DOHH2 (cell line): ENCODE measurements around the gene ABHD16B.
"Not testable (repeated sequence)": the region's sequence is repeated elsewhere in the genome, so short reads cannot be mapped to it uniquely, and the experiment has no call there.

Source experiments
- H3F3A ChIP-seq: fragments of 200-600 bp; sonication (generic), shearing (Covaris generic); 2 replicates; pipeline ENCODE4 v1.6.0; 2016; ENCODE audit warnings: antibody characterized with exemption, mild to moderate bottlenecking; ENCODE audit not compliant: control insufficient read depth, insufficient read depth
- H3K27ac ChIP-seq: fragments of 200-600 bp; sonication (generic); 2 replicates; pipeline ENCODE4 v1.5.1; 2014; ENCODE audit warnings: low read depth, mild to moderate bottlenecking, low read length, moderate library complexity
- H3K27me3 ChIP-seq: fragments of 200-600 bp; sonication (generic); 2 replicates; pipeline ENCODE4 v1.6.1; 2014; ENCODE audit warnings: mild to moderate bottlenecking, low read length, mixed read lengths; ENCODE audit not compliant: control insufficient read depth
- H3K36me3 ChIP-seq: fragments of 200-600 bp; sonication (generic); 2 replicates; pipeline ENCODE4 v1.6.1; 2014; ENCODE audit warnings: mild to moderate bottlenecking, low read length, moderate library complexity, mixed read lengths; ENCODE audit not compliant: control insufficient read depth
- H3K4me1 ChIP-seq: fragments of 200-600 bp; sonication (generic); 2 replicates; pipeline ENCODE4 v1.6.1; 2014; ENCODE audit warnings: mild to moderate bottlenecking, low read length, mixed read lengths; ENCODE audit not compliant: control insufficient read depth
- H3K4me2 ChIP-seq: fragments of 200-600 bp; sonication (generic); 2 replicates; pipeline ENCODE4 v1.6.0; 2014; ENCODE audit warnings: mild to moderate bottlenecking, low read length, moderate library complexity
- H3K4me3 ChIP-seq: fragments of 200-600 bp; sonication (generic); 2 replicates; pipeline ENCODE4 v1.5.1; 2014; ENCODE audit warnings: mild to moderate bottlenecking, low read length, mixed read lengths
- H3K79me2 ChIP-seq: fragments of 200-600 bp; sonication (generic); 2 replicates; pipeline ENCODE4 v1.6.1; 2014; ENCODE audit warnings: mild to moderate bottlenecking, low read length, mixed read lengths; ENCODE audit not compliant: control insufficient read depth
- H3K9me2 ChIP-seq: fragments of 200-600 bp; sonication (generic); replicated peaks from 2 replicates; pipeline ENCODE4 v1.6.1; 2014; ENCODE audit warnings: mild to moderate bottlenecking, low read length, mixed read lengths; ENCODE audit not compliant: control insufficient read depth
- H3K9me3 ChIP-seq: fragments of 200-600 bp; sonication (generic); 2 replicates; pipeline ENCODE4 v1.6.1; 2014; ENCODE audit warnings: antibody characterized with exemption, low read length, mixed read lengths; ENCODE audit not compliant: control insufficient read depth, insufficient read depth
- H4K20me1 ChIP-seq: fragments of 200-600 bp; sonication (generic); 2 replicates; pipeline ENCODE4 v1.6.0; 2014; ENCODE audit warnings: low read depth, mild to moderate bottlenecking, antibody characterized with exemption, low read length, moderate library complexity; ENCODE audit not compliant: control insufficient read depth, insufficient read depth
- CTCF ChIP-seq: fragments of 200-600 bp; sonication (generic); IDR thresholded peaks from one replicate; pipeline ENCODE4 v1.5.1; 2014; ENCODE audit warnings: antibody characterized with exemption, mild to moderate bottlenecking, low read depth, low read length; ENCODE audit not compliant: poor library complexity, severe bottlenecking
- EZH2phosphoT487 ChIP-seq: fragments of 200-600 bp; sonication (generic); IDR thresholded peaks from 2 replicates; pipeline ENCODE4 v1.6.1; 2017; ENCODE audit warnings: borderline replicate concordance, mild to moderate bottlenecking, antibody characterized with exemption, low read length, moderate library complexity, mixed read lengths

Gene ABHD16B

GRCh38 chr20:63877755-63878470 is 16.6 kb downstream of the ABHD16B start:
- Histone ChIP-seq H3F3A (no peaks in the 10 kb centered on the region), H3K79me2 (peaks cover 19% of the 10 kb centered on the region), H3K36me3 (peaks cover 57% of the 10 kb centered on the region), H3K27me3 (no peaks in the 10 kb centered on the region), H3K4me1 (no peaks in the 10 kb centered on the region), H3K4me3 (no peak overlapping the region), H3K4me2 (no peak overlapping the region), H4K20me1 (no peaks in the 10 kb centered on the region), H3K9me3 (0 out of 2 replicates have a peak, but pooled peaks cover 3% of the 10 kb centered on the region), H3K9me2 (no peaks in the 10 kb centered on the region), H3K27ac (no peak overlapping the region)
- TF ChIP-seq EZH2phosphoT487 (no peak), CTCF (no peak)

DNA sequence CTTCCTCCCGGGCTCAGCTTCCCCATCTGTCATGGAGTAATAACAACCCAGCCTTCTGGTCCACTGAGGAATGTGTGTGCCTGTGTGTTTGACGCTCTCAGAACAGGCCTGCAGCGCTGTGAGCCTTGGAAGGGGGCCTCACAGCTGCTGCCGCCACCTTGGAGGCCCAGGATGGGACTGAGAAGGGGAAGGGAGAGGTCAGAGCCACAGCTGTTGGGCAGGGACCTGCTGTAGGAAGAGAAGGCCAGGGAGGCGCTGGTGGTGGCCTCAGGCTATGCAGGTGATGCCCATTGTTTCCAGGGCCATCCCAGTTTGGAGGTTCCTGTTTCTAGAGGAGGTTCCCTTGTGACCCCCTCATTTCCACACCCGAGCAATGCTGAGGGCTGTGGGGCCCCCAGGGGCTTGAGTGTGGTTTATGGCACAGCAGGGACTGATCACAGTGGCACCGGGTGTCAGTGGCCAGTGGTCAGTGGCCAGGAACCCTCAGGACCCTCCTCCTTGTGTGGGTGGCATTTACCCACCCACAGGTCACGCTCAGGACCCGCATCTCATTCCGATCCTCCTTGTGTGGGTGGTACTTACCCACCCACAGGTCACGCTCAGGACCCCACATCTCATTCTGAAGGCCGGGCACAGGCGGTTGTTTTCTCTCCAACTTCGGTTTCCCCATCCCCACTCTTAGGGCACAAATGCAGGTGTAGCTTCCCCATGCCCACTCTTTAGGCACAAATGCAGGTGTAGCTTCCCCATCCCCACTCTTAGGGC is 17.8 kb downstream of the ABHD16B start:
- Histone ChIP-seq H3K79me2 (peaks cover 19% of the 10 kb centered on the region), H3K4me2 (no peak overlapping the region), H3K9me2 (no peaks in the 10 kb centered on the region), H3K36me3 (peaks cover 58% of the 10 kb centered on the region), H3K9me3 (0 out of 2 replicates have a peak, but pooled peaks cover 3% of the 10 kb centered on the region), H3K4me3 (no peak overlapping the region), H3F3A (no peaks in the 10 kb centered on the region), H3K27ac (no peak overlapping the region), H3K4me1 (no peaks in the 10 kb centered on the region), H4K20me1 (no peaks in the 10 kb centered on the region), H3K27me3 (no peaks in the 10 kb centered on the region)
- TF ChIP-seq CTCF (no peak), EZH2phosphoT487 (no peak)

- peaks cover 58% of the 10 kb centered on the region for H3K36me3 ChIP-seq
- H3K9me3 ChIP-seq, H3F3A ChIP-seq, H3K4me2 ChIP-seq, H3K9me2 ChIP-seq, H3K4me3 ChIP-seq, H4K20me1 ChIP-seq, H3K27me3 ChIP-seq, H3K4me1 ChIP-seq, H3K27ac ChIP-seq: not testable (repeated sequence)
- peaks cover 19% of the 10 kb centered on the region for H3K79me2 ChIP-seq
These were observed 19.6 kb downstream of the ABHD16B start for GRCh38 chr20:63880901-63881300.
